SK-N-SH (cell line): Measurements from ENCODE around the gene ZNF334. TPM values are rescaled to one million over a fixed set of nuclear protein-coding genes. Genes with fewer than 3 reads are reported as not detected.

Source experiments
- CTCF ChIA-PET: fragments of 300-600, 350-600 bp; formaldehyde crosslinking; extraction: SDS; loops from one replicate; lab custom pipeline; 2021; lab: Yijun Ruan, JAX
- POLR2A ChIA-PET: fragments of 350-600 bp; sonication (Branson Sonifier 250); formaldehyde crosslinking; extraction: SDS; loops from one replicate; lab custom pipeline; 2020; ENCODE audit warnings: antibody characterized with exemption, inconsistent platforms; lab: Yijun Ruan, JAX
- DNase-seq: peaks from one replicate; pipeline ENCODE4 v3.0.0; 2012
- H2AFZ ChIP-seq: fragments of 200-600 bp; sonication (generic); 2 replicates; pipeline ENCODE4 v1.8.1; 2016; ENCODE audit warnings: antibody characterized with exemption, mild to moderate bottlenecking, low read depth
- H3F3A ChIP-seq: fragments of 200-600 bp; sonication (generic); replicated peaks from 2 replicates; pipeline ENCODE3; 2016; ENCODE audit warnings: antibody characterized with exemption, mild to moderate bottlenecking; ENCODE audit not compliant: insufficient read depth
- H3K27ac ChIP-seq, 2 experiments: fragments of 200-500 bp in 1 of 2; fragments of 200-600 bp in 1 of 2; sonication (Bioruptor generic) in 1 of 2; sonication (generic), shearing (Covaris generic) in 1 of 2; 2 replicates each; pipeline versions ENCODE4 v1.5.1 to v1.6.1; 2014 to 2016; ENCODE audit warnings: low read depth in 2 of 2, inconsistent platforms in 1 of 2, low read length in 1 of 2, mild to moderate bottlenecking in 1 of 2, mixed read lengths in 1 of 2
- H3K27me3 ChIP-seq: fragments of 200-600 bp; sonication (generic), shearing (Covaris generic); 2 replicates; pipeline ENCODE4 v1.6.1; 2016; ENCODE audit warnings: mixed run types; ENCODE audit not compliant: insufficient read depth
- H3K36me3 ChIP-seq, 2 experiments: fragments of 200-500 bp in 1 of 2; fragments of 200-600 bp in 1 of 2; sonication (Bioruptor generic) in 1 of 2; sonication (generic) in 1 of 2; replicated peaks in 1 of 2; 2 replicates each; pipeline versions ENCODE3 to v1.5.1; 2014 to 2016; ENCODE audit warnings: low read length in 1 of 2, mild to moderate bottlenecking in 1 of 2; ENCODE audit not compliant: insufficient read depth in 2 of 2, control insufficient read depth in 1 of 2
- H3K4me1 ChIP-seq, 2 experiments: fragments of 200-500 bp in 1 of 2; fragments of 200-600 bp in 1 of 2; sonication (Bioruptor generic) in 1 of 2; sonication (generic), shearing (Covaris generic) in 1 of 2; 2 replicates each; pipeline versions ENCODE4 v1.5.1 to v1.6.1; 2014 to 2016; ENCODE audit warnings: low read depth in 1 of 2, low read length in 1 of 2, mixed run types in 1 of 2; ENCODE audit not compliant: insufficient read depth in 2 of 2, control insufficient read depth in 1 of 2
- H3K4me2 ChIP-seq: fragments of 200-600 bp; sonication (generic), shearing (Covaris generic); 2 replicates; pipeline ENCODE4 v1.6.1; 2017; ENCODE audit warnings: mixed run types
- H3K4me3 ChIP-seq, 2 experiments: fragments of 200-500 bp in 1 of 2; fragments of 200-600 bp in 1 of 2; sonication (Bioruptor generic) in 1 of 2; sonication (generic), shearing (Covaris generic) in 1 of 2; 2 replicates each; pipeline versions ENCODE4 v1.5.1 to v1.8.1; 2014 to 2016; ENCODE audit warnings: low read depth in 2 of 2, inconsistent platforms in 1 of 2, low read length in 1 of 2, mild to moderate bottlenecking in 1 of 2, mixed read lengths in 1 of 2, moderate library complexity in 1 of 2
- H3K79me2 ChIP-seq: fragments of 200-600 bp; sonication (generic); 2 replicates; pipeline ENCODE4 v1.8.1; 2017; ENCODE audit warnings: mild to moderate bottlenecking; ENCODE audit not compliant: insufficient read depth
- H3K9ac ChIP-seq: fragments of 200-600 bp; sonication (generic); 2 replicates; pipeline ENCODE4 v1.6.1; 2017; ENCODE audit warnings: mixed run types
- H3K9me2 ChIP-seq: fragments of 200-600 bp; sonication (generic); 2 replicates; pipeline ENCODE4 v1.6.1; 2017; ENCODE audit warnings: mixed run types
- H3K9me3 ChIP-seq: fragments of 200-600 bp; sonication (generic); 2 replicates; pipeline ENCODE4 v1.6.1; 2017; ENCODE audit warnings: mixed run types, mild to moderate bottlenecking, moderate library complexity
- H4K20me1 ChIP-seq: fragments of 200-600 bp; sonication (generic); 2 replicates; pipeline ENCODE4 v1.6.1; 2017; ENCODE audit warnings: mild to moderate bottlenecking, mixed run types; ENCODE audit not compliant: insufficient read depth
- CHD2 ChIP-seq: fragments of 150-350 bp; IDR thresholded peaks from 2 replicates; pipeline ENCODE4 v1.6.1; 2018; ENCODE audit warnings: low read length; ENCODE audit not compliant: partially characterized antibody
- CTCF ChIP-seq: fragments of 200-600 bp; sonication (generic); IDR thresholded peaks from 2 replicates; pipeline ENCODE4 v1.6.1; 2017; ENCODE audit warnings: antibody characterized with exemption, mild to moderate bottlenecking, moderate library complexity
- ELF1 ChIP-seq: IDR thresholded peaks from 2 replicates; pipeline ENCODE4 v1.4.0; 2012
- EP300 ChIP-seq, 2 experiments: IDR thresholded peaks; 2 replicates each; pipeline versions ENCODE4 v1.4.0 to v1.6.1; 2012; ENCODE audit warnings: borderline replicate concordance in 1 of 2, low read depth in 1 of 2, low read length in 1 of 2
- EZH2phosphoT487 ChIP-seq: fragments of 200-600 bp; sonication (generic); IDR thresholded peaks from 2 replicates; pipeline ENCODE4 v1.6.1; 2017; ENCODE audit warnings: low read depth, mixed run types, mild to moderate bottlenecking, antibody characterized with exemption, moderate library complexity, borderline replicate concordance
- JUND ChIP-seq: IDR thresholded peaks from 2 replicates; pipeline ENCODE4 v1.4.0; 2012
- NFIC ChIP-seq: IDR thresholded peaks from 2 replicates; pipeline ENCODE4 v1.4.0; 2012; ENCODE audit warnings: borderline replicate concordance
- PBX3 ChIP-seq: IDR thresholded peaks from 2 replicates; pipeline ENCODE4; 2012
- RCOR1 ChIP-seq: fragments of 150-350 bp; IDR thresholded peaks from 2 replicates; pipeline ENCODE4 v1.6.1; 2017; ENCODE audit warnings: antibody characterized with exemption, low read length
- TAF1 ChIP-seq: IDR thresholded peaks from 2 replicates; pipeline ENCODE4 v1.6.1; 2012; ENCODE audit warnings: low read depth, mild to moderate bottlenecking, low read length, moderate library complexity, borderline replicate concordance
- TCF12 ChIP-seq: IDR thresholded peaks from 2 replicates; pipeline ENCODE4 v1.4.0; 2012
- USF2 ChIP-seq: fragments of 150-350 bp; IDR thresholded peaks from 2 replicates; pipeline ENCODE4 v1.6.1; 2017; ENCODE audit warnings: antibody characterized with exemption, low read length, low read depth, borderline replicate concordance
- ZBTB33 ChIP-seq: IDR thresholded peaks from 2 replicates; pipeline ENCODE4 v1.4.0; 2012; ENCODE audit warnings: low read depth, borderline replicate concordance
- WGBS: methylation state at CpG from one replicate; pipeline ENCODE4 v1.1.6; 2017; ENCODE audit warnings: low lambda C conversion rate; 5-methylcytosine and 5-hydroxymethylcytosine counted together
- polyA plus RNA-seq, 3 experiments: library from polyadenylated mRNA; depleted of rRNA; stranded (reverse); fragments of >200 nt; gene quantifications; 2 replicates each; pipeline ENCODE4 v1.2.3, GENCODE V29; 2012

Gene ZNF334
- polyA plus RNA-seq, 1 of the 3 experiments (the other 2 are of a cell fraction), result 4.5 TPM

- peaks cover 0 to 4% of the 10 kb centered on the region in 2 experiments; a peak in 1 of 4 replicates for H3K4me1 ChIP-seq
- no peaks in the 10 kb centered on the region for H3F3A ChIP-seq
- H3K27ac ChIP-seq, result no peak overlapping the region
- no peak overlapping the region for H2AFZ ChIP-seq
- H3K36me3 ChIP-seq, result no peaks in the 10 kb centered on the region
- no peaks in the 10 kb centered on the region for H3K9me2 ChIP-seq
- H3K9me3 ChIP-seq, result no peaks in the 10 kb centered on the region
- no peaks in the 10 kb centered on the region for H4K20me1 ChIP-seq
- no peak overlapping the region for H3K9ac ChIP-seq
- H3K27me3 ChIP-seq, result no peaks in the 10 kb centered on the region
- TF ChIP-seq TAF1 (no peak), USF2 (no peak), PBX3 (no peak), TCF12 (no peak), ELF1 (no peak)
- TF ChIP-seq, all 33 proteins: peak for 0
- 46% methylated on average over 2 of the region's 5 CpGs for WGBS
- Histone ChIP-seq H3K4me2 (no peak overlapping the region), H3K79me2 (no peaks in the 10 kb centered on the region), H3K4me3 (no peak overlapping the region)
- POLR2A ChIA-PET, result no interaction called here
- CTCF ChIA-PET, result interaction anchor here (1.0 to 4.1 kb wide), 3 partner anchors 14 to 139 kb away, joined by 3 to 25 read pairs (median 3); no protein-coding TSS in a partner anchor
- DNase-seq, result no peak
These were observed 35.3 kb upstream of the ZNF334 start for GRCh38 chr20:46548688-46549087.

GRCh38 chr20:46547995-46548394 is 34.6 kb upstream of the ZNF334 start:
- Histone ChIP-seq H3K4me3 (no peak overlapping the region), H3K9me2 (no peaks in the 10 kb centered on the region), H3K9me3 (no peaks in the 10 kb centered on the region), H2AFZ (no peak overlapping the region), H3K4me1 (peaks cover 0 to 4% of the 10 kb centered on the region in 2 experiments; a peak in 1 of 4 replicates), H4K20me1 (no peaks in the 10 kb centered on the region), H3K27me3 (peaks cover 2% of the 10 kb centered on the region; the same call in 1 of the 2 replicates), H3K36me3 (no peaks in the 10 kb centered on the region), H3K79me2 (no peaks in the 10 kb centered on the region), H3F3A (no peaks in the 10 kb centered on the region), H3K4me2 (no peak overlapping the region), H3K9ac (no peak overlapping the region), H3K27ac (no peak overlapping the region)
- 57% methylated on average over 6 of the region's 6 CpGs for WGBS
- DNase-seq, result no peak
- ChIA-PET CTCF (interaction anchor here (1.0 to 1.1 kb wide), 2 partner anchors 27 to 139 kb away, joined by 3 read pairs; no protein-coding TSS in a partner anchor), POLR2A (no interaction called here)
- no peak for TF ChIP-seq RCOR1

- Histone ChIP-seq H2AFZ (no peak overlapping the region), H3K79me2 (no peaks in the 10 kb centered on the region), H3K4me3 (no peak overlapping the region), H3K27ac (no peak overlapping the region), H3K4me2 (no peak overlapping the region), H4K20me1 (no peaks in the 10 kb centered on the region), H3K27me3 (peaks cover 6% of the 10 kb centered on the region; the same call in 1 of the 2 replicates), H3K9me2 (no peaks in the 10 kb centered on the region), H3F3A (no peaks in the 10 kb centered on the region), H3K36me3 (no peaks in the 10 kb centered on the region), H3K9ac (no peak overlapping the region), H3K4me1 (no peaks in the 10 kb centered on the region), H3K9me3 (no peaks in the 10 kb centered on the region)
- no peak for DNase-seq
- TF ChIP-seq TCF12, result no peak
- no peak for TF ChIP-seq CTCF
- TF ChIP-seq EZH2phosphoT487, result no peak
- TF ChIP-seq PBX3, result no peak
- no peak for TF ChIP-seq ELF1
- TF ChIP-seq CHD2, result no peak
- no peak for TF ChIP-seq EP300 (IDR thresholded peaks at IDR 0.05; ENCODE audit: borderline replicate concordance in 1 of 2, low read depth in 1 of 2, low read length in 1 of 2)
- no peak for TF ChIP-seq JUND
- TF ChIP-seq NFIC, result no peak
- TF ChIP-seq TAF1, result no peak
- TF ChIP-seq ZBTB33, result no peak
- ChIA-PET POLR2A (no interaction called here), CTCF (no interaction called here)
- 41% methylated on average over 6 of the region's 6 CpGs for WGBS
These were observed 33.6 kb upstream of the ZNF334 start for GRCh38 chr20:46546936-46547335.
